ENCODE results near the gene UBL7.

- TF ChIP-seq RNF2 (IDR thresholded peaks at IDR 0.05; ENCODE audit: borderline replicate concordance, low read depth, low read length, missing control alignments, poor library complexity, severe bottlenecking) (no peak), KDM1A (IDR thresholded peaks at IDR 0.05; ENCODE audit: borderline replicate concordance, low read length) (no peak), MAFK (IDR thresholded peaks at IDR 0.05; ENCODE audit: low read depth, low read length) (no peak), CTCF (IDR thresholded peaks at IDR 0.05; ENCODE audit: control extremely low read depth in 1 of 3, insufficient read depth in 1 of 3, low read depth in 1 of 3, low read length in 3 of 3) (no peak), HDAC6 (IDR thresholded peaks at IDR 0.05; ENCODE audit: low read depth, low read length) (no peak), HDAC2 (IDR thresholded peaks at IDR 0.05; ENCODE audit: borderline replicate concordance in 1 of 2, low read depth in 2 of 2, low read length in 2 of 2) (no peak), RXRA (IDR thresholded peaks at IDR 0.05; ENCODE audit: insufficient read depth, low read depth, low read length) (no peak), CHD2 (IDR thresholded peaks at IDR 0.05; ENCODE audit: low read length) (no peak), POLR2AphosphoS5 (IDR thresholded peaks at IDR 0.05; ENCODE audit: low read depth, low read length) (no peak), ZNF274 (IDR thresholded peaks at IDR 0.05; ENCODE audit: borderline replicate concordance, extremely low read depth, low read length) (no peak)
- TF ChIP-seq, protein P1, sequence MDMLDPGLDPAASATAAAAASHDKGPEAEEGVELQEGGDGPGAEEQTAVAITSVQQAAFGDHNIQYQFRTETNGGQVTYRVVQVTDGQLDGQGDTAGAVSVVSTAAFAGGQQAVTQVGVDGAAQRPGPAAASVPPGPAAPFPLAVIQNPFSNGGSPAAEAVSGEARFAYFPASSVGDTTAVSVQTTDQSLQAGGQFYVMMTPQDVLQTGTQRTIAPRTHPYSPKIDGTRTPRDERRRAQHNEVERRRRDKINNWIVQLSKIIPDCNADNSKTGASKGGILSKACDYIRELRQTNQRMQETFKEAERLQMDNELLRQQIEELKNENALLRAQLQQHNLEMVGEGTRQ (IDR thresholded peaks at IDR 0.05; ENCODE audit: low read length), result no peak
These were observed 36.6 kb upstream of the UBL7 start for GRCh38 chr15:74497584-74497983.

All from H1 (cell line).